GM21825 (cell line): ENCODE data around the gene SEMA4A.

Experiments
- ATAC-seq: cut with Tn5 transposase; IDR thresholded peaks from one replicate; pipeline ENCODE4 v1.9.1; 2021; ENCODE audit warnings: mild to moderate bottlenecking, moderate library complexity; ENCODE audit not compliant: unreplicated experiment

Gene SEMA4A

GRCh38 chr1:156226116-156226538 is 72.7 kb downstream of the SEMA4A start:
- ATAC-seq = peak; percentile 61

- ATAC-seq = no peak
These were observed 73.4 kb downstream of the SEMA4A start for GRCh38 chr1:156226782-156227181.
